A673 (cell line): ENCODE data around the gene RPS6KC1.
"Not testable (repeated sequence)": the region's sequence is repeated elsewhere in the genome, so short reads cannot be mapped to it uniquely, and the experiment has no call there.

ENCODE experiments used
- EZH2 ChIP-seq: fragments of 200-600 bp; sonication (generic); IDR thresholded peaks from 2 replicates; pipeline ENCODE4 v1.6.1; 2017; ENCODE audit warnings: borderline replicate concordance, low read depth, mild to moderate bottlenecking, mixed read lengths, antibody characterized with exemption, low read length; ENCODE audit not compliant: poor library complexity, severe bottlenecking
- TF ChIP-seq, protein P1 (sequence below): fragments of 300-800, 200-600 bp; sonication (generic); conservative IDR thresholded peaks from 2 replicates; pipeline ENCODE4 v1.5.1; 2017; ENCODE audit warnings: low read depth, mild to moderate bottlenecking, antibody characterized with exemption, low read length, moderate library complexity, mixed read lengths

DNA sequence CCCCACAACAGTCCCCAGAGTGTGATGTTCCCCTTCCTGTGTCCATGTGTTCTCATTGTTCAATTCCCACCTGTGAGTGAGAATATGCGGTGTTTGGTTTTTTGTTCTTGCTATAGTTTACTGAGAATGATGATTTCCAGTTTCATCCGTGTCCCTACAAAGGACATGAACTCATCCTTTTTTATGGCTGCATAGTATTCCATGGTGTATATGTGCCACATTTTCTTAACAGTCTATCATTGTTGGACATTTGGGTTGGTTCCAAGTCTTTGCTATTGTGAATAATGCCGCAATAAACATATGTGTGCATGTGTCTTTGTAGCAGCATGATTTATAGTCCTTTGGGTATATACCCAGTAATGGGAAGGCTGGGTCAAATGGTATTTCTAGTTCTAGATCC is 61.7 kb downstream of the RPS6KC1 start:
- TF ChIP-seq, protein P1, sequence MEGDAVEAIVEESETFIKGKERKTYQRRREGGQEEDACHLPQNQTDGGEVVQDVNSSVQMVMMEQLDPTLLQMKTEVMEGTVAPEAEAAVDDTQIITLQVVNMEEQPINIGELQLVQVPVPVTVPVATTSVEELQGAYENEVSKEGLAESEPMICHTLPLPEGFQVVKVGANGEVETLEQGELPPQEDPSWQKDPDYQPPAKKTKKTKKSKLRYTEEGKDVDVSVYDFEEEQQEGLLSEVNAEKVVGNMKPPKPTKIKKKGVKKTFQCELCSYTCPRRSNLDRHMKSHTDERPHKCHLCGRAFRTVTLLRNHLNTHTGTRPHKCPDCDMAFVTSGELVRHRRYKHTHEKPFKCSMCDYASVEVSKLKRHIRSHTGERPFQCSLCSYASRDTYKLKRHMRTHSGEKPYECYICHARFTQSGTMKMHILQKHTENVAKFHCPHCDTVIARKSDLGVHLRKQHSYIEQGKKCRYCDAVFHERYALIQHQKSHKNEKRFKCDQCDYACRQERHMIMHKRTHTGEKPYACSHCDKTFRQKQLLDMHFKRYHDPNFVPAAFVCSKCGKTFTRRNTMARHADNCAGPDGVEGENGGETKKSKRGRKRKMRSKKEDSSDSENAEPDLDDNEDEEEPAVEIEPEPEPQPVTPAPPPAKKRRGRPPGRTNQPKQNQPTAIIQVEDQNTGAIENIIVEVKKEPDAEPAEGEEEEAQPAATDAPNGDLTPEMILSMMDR, result not testable (repeated sequence)
- TF ChIP-seq EZH2, result not testable (repeated sequence)
